ENCODE measurements around the gene MRPL27.

Gene MRPL27

GRCh38 chr17:50361561-50362480, 11.2 kb downstream of the MRPL27 start:
- no peaks in the 10 kb centered on the region for H3K9me3 ChIP-seq
- TF ChIP-seq CTCF (IDR thresholded peaks at IDR 0.05), result peak; percentile 75
- peaks cover 5 to 6% of the 10 kb centered on the region in 2 experiments for H3K4me1 ChIP-seq (ENCODE audit: control insufficient read depth in 1 of 2, insufficient read depth in 1 of 2, low read depth in 1 of 2, low read length in 1 of 2)
- H3K27ac ChIP-seq, result no peak overlapping the region
- no peak overlapping the region for H3K4me3 ChIP-seq (ENCODE audit: low read depth in 1 of 2, low read length in 1 of 2)
- H3K27me3 ChIP-seq, result no peaks in the 10 kb centered on the region
- H3K36me3 ChIP-seq, result peaks cover 60% of the 10 kb centered on the region

- no peaks in the 10 kb centered on the region for H3K9me3 ChIP-seq
- no peaks in the 10 kb centered on the region for H3K27me3 ChIP-seq
- H3K36me3 ChIP-seq, result peaks cover 61% of the 10 kb centered on the region
- no peak overlapping the region for H3K27ac ChIP-seq
- peaks cover 5 to 6% of the 10 kb centered on the region in 2 experiments for H3K4me1 ChIP-seq (ENCODE audit: control insufficient read depth in 1 of 2, insufficient read depth in 1 of 2, low read depth in 1 of 2, low read length in 1 of 2)
- no peak for TF ChIP-seq CTCF (IDR thresholded peaks at IDR 0.05)
- H3K4me3 ChIP-seq (ENCODE audit: low read depth in 1 of 2, low read length in 1 of 2), result no peak overlapping the region
These were observed 12.4 kb downstream of the MRPL27 start for GRCh38 chr17:50360486-50361115.

GRCh38 chr17:50359998-50360461, 13.0 kb downstream of the MRPL27 start:
- no peaks in the 10 kb centered on the region for H3K27me3 ChIP-seq
- no peaks in the 10 kb centered on the region for H3K9me3 ChIP-seq
- TF ChIP-seq CTCF (IDR thresholded peaks at IDR 0.05), result no peak
- H3K27ac ChIP-seq, result no peak overlapping the region
- H3K36me3 ChIP-seq, result peaks cover 61% of the 10 kb centered on the region
- peaks cover 5 to 6% of the 10 kb centered on the region in 2 experiments for H3K4me1 ChIP-seq (ENCODE audit: control insufficient read depth in 1 of 2, insufficient read depth in 1 of 2, low read depth in 1 of 2, low read length in 1 of 2)
- no peak overlapping the region for H3K4me3 ChIP-seq (ENCODE audit: low read depth in 1 of 2, low read length in 1 of 2)

GRCh38 chr17:50359005-50359699, 13.8 kb downstream of the MRPL27 start:
- no peaks in the 10 kb centered on the region for H3K27me3 ChIP-seq
- H3K36me3 ChIP-seq, result peaks cover 66% of the 10 kb centered on the region
- no peak for TF ChIP-seq CTCF (IDR thresholded peaks at IDR 0.05)
- no peak overlapping the region for H3K4me3 ChIP-seq (ENCODE audit: low read depth in 1 of 2, low read length in 1 of 2)
- no peak overlapping the region for H3K27ac ChIP-seq
- H3K4me1 ChIP-seq (ENCODE audit: control insufficient read depth in 1 of 2, insufficient read depth in 1 of 2, low read depth in 1 of 2, low read length in 1 of 2), result peaks cover 5 to 6% of the 10 kb centered on the region in 2 experiments
- no peaks in the 10 kb centered on the region for H3K9me3 ChIP-seq

GRCh38 chr17:50358177-50358576, 14.8 kb downstream of the MRPL27 start:
- Histone ChIP-seq H3K27ac (no peak overlapping the region), H3K4me1 (ENCODE audit: control insufficient read depth in 1 of 2, insufficient read depth in 1 of 2, low read depth in 1 of 2, low read length in 1 of 2) (peaks cover 5 to 6% of the 10 kb centered on the region in 2 experiments)
- TF ChIP-seq CTCF (IDR thresholded peaks at IDR 0.05), result no peak

More at GRCh38 chr17:50358177-50358576, 14.8 kb downstream of the MRPL27 start:
- Histone ChIP-seq H3K36me3 (peaks cover 73% of the 10 kb centered on the region), H3K4me3 (ENCODE audit: low read depth in 1 of 2, low read length in 1 of 2) (no peak overlapping the region), H3K9me3 (no peaks in the 10 kb centered on the region), H3K27me3 (no peaks in the 10 kb centered on the region)
